HCT116 (cell line): ENCODE data around the gene SHTN1. TPM values are rescaled to one million over a fixed set of nuclear protein-coding genes. Genes with fewer than 3 reads are reported as not detected.
A peak's percentile ranks its signal among the peaks of the same experiment; 100 is the strongest.

ENCODE experiments used
- ATAC-seq: fragments of 200-7000 bp; cut with Tn5 transposase; 2 replicates; pipeline ENCODE4 v1.9.1; 2020; ENCODE audit warnings: mild to moderate bottlenecking, moderate library complexity
- BruUV-seq: library from RNA; stranded (reverse); fragments of 400-500 nt; replicated peaks from 2 replicates; lab custom pipeline; 2021; lab: Mats Ljungman, UMichigan
- CTCF ChIA-PET: fragments of 300-600 bp; sonication (Branson Sonifier 250); formaldehyde crosslinking; loops from one replicate; lab custom pipeline; 2021; ENCODE audit warnings: antibody characterized with exemption; lab: Charles Lee
- POLR2A ChIA-PET: fragments of 300-600, 350-600 bp; sonication (Branson Sonifier 250); formaldehyde crosslinking; loops from one replicate; lab custom pipeline; 2021; ENCODE audit warnings: antibody characterized with exemption; lab: Charles Lee
- RAD21 ChIA-PET, 2 experiments: fragments of 300-600 bp; sonication (Branson Sonifier 250); formaldehyde crosslinking; loops; one replicate each; lab custom pipeline; 2023; ENCODE audit warnings: low total read pairs in 2 of 2; ENCODE audit not compliant: uncharacterized antibody in 2 of 2, unreplicated experiment in 2 of 2, low non-redundant PET in 1 of 2; lab: Charles Lee
- DNase-seq: peaks from one replicate; pipeline ENCODE4 v3.0.0-alpha.2; 2010; ENCODE audit warnings: low read depth, low spot score
- H2AFZ ChIP-seq: fragments of 200-600 bp; shearing (Covaris generic), sonication (generic); 2 replicates; pipeline ENCODE4 v1.6.1; 2017; ENCODE audit warnings: low read depth, mixed run types, mixed read lengths, antibody characterized with exemption, low read length; ENCODE audit not compliant: poor library complexity, severe bottlenecking
- H3K27ac ChIP-seq: 2 replicates; pipeline ENCODE4 v1.5.1; 2012; ENCODE audit warnings: low read depth, low read length
- H3K27me3 ChIP-seq: fragments of 200-600 bp; sonication (generic); 2 replicates; pipeline ENCODE4 v1.6.1; 2016; ENCODE audit warnings: mixed run types, low read length, mixed read lengths; ENCODE audit not compliant: insufficient read depth
- H3K36me3 ChIP-seq, 2 experiments: fragments of 200-500 bp in 1 of 2; fragments of 200-600 bp in 1 of 2; sonication (Bioruptor generic) in 1 of 2; sonication (generic) in 1 of 2; 2 replicates each; pipeline versions ENCODE4 v1.5.1 to v1.6.1; 2014 to 2016; ENCODE audit warnings: low read length in 2 of 2, inconsistent platforms in 1 of 2, mixed read lengths in 1 of 2, mixed run types in 1 of 2; ENCODE audit not compliant: insufficient read depth in 2 of 2, control insufficient read depth in 1 of 2
- H3K4me1 ChIP-seq, 2 experiments: fragments of 200-600 bp in 1 of 2; sonication (generic) in 1 of 2; 2 replicates each; pipeline versions ENCODE4 v1.5.1 to v1.6.1; 2012 to 2017; ENCODE audit warnings: low read length in 2 of 2, inconsistent platforms in 1 of 2, mild to moderate bottlenecking in 1 of 2, mixed read lengths in 1 of 2, mixed run types in 1 of 2, moderate library complexity in 1 of 2; ENCODE audit not compliant: insufficient read depth in 2 of 2, control insufficient read depth in 1 of 2
- H3K4me2 ChIP-seq: fragments of 200-600 bp; sonication (generic); 2 replicates; pipeline ENCODE4 v1.6.1; 2017; ENCODE audit warnings: mixed run types, low read length, mixed read lengths
- H3K4me3 ChIP-seq, 2 experiments: fragments of 200-600 bp in 1 of 2; sonication (generic) in 1 of 2; replicated peaks in 1 of 2; 2 replicates each; pipeline ENCODE4 v1.5.1; 2011 to 2016; ENCODE audit warnings: low read length in 2 of 2, control low read depth in 1 of 2, low read depth in 1 of 2, mild to moderate bottlenecking in 1 of 2, mixed read lengths in 1 of 2, mixed run types in 1 of 2
- H3K79me2 ChIP-seq: fragments of 200-600 bp; sonication (generic); 2 replicates; pipeline ENCODE4 v1.6.1; 2017; ENCODE audit warnings: mild to moderate bottlenecking, mixed run types, low read length, moderate library complexity, mixed read lengths; ENCODE audit not compliant: insufficient read depth
- H3K9ac ChIP-seq: fragments of 200-600 bp; sonication (generic); 2 replicates; pipeline ENCODE4 v1.6.1; 2016; ENCODE audit warnings: low read length, mixed read lengths
- H3K9me2 ChIP-seq: fragments of 200-600 bp; sonication (generic), shearing (Covaris generic); 2 replicates; pipeline ENCODE4 v1.6.1; 2017; ENCODE audit warnings: mixed run types, mild to moderate bottlenecking, moderate library complexity; ENCODE audit not compliant: insufficient read depth
- H3K9me3 ChIP-seq, 2 experiments: fragments of 200-500 bp in 1 of 2; fragments of 200-600 bp in 1 of 2; sonication (Bioruptor generic) in 1 of 2; sonication (generic) in 1 of 2; 2 replicates each; pipeline ENCODE4 v1.6.1; 2014 to 2017; ENCODE audit warnings: low read length in 2 of 2, mixed read lengths in 2 of 2, inconsistent platforms in 1 of 2, low read depth in 1 of 2, mild to moderate bottlenecking in 1 of 2, mixed run types in 1 of 2, moderate library complexity in 1 of 2; ENCODE audit not compliant: control insufficient read depth in 1 of 2, insufficient read depth in 1 of 2
- H4K20me1 ChIP-seq: fragments of 200-600 bp; sonication (generic), shearing (Covaris generic); 2 replicates; pipeline ENCODE4 v1.6.1; 2017; ENCODE audit warnings: mixed run types, mild to moderate bottlenecking, moderate library complexity; ENCODE audit not compliant: insufficient read depth
- CBX3 ChIP-seq: IDR thresholded peaks from 2 replicates; pipeline ENCODE4 v1.6.1; 2012; ENCODE audit warnings: low read depth
- ELF1 ChIP-seq: IDR thresholded peaks from 2 replicates; pipeline ENCODE4 v1.6.1; 2012; ENCODE audit warnings: low read depth, borderline replicate concordance
- RAD21 ChIP-seq: IDR thresholded peaks from 2 replicates; pipeline ENCODE4 v1.6.1; 2012; ENCODE audit warnings: low read depth, mild to moderate bottlenecking
- intact Hi-C: fragments of 100-400 bp; cut with micrococcal nuclease; formaldehyde crosslinking; loops from 2 replicates; pipeline ENCODE4 v1.10.0; 2022
- total RNA-seq: library from RNA; stranded (reverse); gene quantifications from one replicate; pipeline ENCODE4 v1.2.1, GENCODE V29; 2021; ENCODE audit not compliant: unreplicated experiment
- TF ChIP-seq, protein P1 (sequence below): IDR thresholded peaks from 2 replicates; pipeline ENCODE4 v1.6.1; 2012; ENCODE audit warnings: low read depth

The SHTN1 gene
- total RNA-seq, 1 experiment from 2014 or later: 64.0 TPM

DNA sequence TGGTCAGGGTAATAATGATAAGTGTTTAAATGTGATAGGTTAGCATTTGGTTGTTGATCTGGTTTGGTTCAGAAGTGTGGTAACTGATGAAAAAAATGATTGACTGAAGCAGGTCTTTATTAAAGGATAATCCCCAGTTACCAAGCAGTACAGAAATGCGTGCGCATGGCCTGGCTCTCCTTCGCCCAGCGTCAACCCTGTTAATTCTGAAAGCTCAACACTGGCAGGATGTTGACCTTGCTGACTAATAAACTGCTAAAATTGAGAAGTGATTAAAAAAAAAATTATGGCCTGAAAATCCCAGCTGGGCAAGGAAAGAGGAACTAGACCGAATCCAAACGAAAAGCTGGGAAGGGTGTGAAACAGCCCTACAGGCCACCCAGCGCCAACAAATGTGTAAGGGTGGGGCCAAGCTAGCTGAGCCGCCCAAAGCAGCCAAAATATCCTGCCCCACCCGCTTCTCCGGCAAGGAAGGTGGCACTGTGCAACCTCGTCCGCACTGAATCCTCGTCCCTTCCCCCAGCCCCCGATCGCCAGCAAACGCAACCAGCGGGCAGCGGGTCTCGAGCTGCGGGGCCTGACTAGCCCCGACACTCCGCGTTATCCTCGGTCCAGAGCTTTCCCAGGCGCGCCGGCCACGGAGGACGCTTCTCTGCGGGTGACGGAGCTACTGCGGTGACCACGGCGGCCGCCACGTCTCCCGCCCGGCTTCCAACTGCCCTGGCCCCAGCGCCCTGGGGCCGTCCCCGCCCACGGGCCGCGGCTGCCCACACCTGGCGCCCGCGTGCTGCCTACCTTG is 561 bp downstream of the SHTN1 start (continued):
- TF ChIP-seq, protein P1, sequence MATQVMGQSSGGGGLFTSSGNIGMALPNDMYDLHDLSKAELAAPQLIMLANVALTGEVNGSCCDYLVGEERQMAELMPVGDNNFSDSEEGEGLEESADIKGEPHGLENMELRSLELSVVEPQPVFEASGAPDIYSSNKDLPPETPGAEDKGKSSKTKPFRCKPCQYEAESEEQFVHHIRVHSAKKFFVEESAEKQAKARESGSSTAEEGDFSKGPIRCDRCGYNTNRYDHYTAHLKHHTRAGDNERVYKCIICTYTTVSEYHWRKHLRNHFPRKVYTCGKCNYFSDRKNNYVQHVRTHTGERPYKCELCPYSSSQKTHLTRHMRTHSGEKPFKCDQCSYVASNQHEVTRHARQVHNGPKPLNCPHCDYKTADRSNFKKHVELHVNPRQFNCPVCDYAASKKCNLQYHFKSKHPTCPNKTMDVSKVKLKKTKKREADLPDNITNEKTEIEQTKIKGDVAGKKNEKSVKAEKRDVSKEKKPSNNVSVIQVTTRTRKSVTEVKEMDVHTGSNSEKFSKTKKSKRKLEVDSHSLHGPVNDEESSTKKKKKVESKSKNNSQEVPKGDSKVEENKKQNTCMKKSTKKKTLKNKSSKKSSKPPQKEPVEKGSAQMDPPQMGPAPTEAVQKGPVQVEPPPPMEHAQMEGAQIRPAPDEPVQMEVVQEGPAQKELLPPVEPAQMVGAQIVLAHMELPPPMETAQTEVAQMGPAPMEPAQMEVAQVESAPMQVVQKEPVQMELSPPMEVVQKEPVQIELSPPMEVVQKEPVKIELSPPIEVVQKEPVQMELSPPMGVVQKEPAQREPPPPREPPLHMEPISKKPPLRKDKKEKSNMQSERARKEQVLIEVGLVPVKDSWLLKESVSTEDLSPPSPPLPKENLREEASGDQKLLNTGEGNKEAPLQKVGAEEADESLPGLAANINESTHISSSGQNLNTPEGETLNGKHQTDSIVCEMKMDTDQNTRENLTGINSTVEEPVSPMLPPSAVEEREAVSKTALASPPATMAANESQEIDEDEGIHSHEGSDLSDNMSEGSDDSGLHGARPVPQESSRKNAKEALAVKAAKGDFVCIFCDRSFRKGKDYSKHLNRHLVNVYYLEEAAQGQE: no peak

GRCh38 chr10:117003336-117003735 is 1.7 kb downstream of the SHTN1 start:
- H3K27ac ChIP-seq: no peak overlapping the region
- peaks cover 25 to 36% of the 10 kb centered on the region in 2 experiments for H3K4me1 ChIP-seq
- no TSS peak for BruUV-seq
- ATAC-seq: no peak
- peaks cover 61% of the 10 kb centered on the region for H3K79me2 ChIP-seq
- intact Hi-C loops: no loop called here
- ChIA-PET CTCF (no interaction called here), RAD21 (no interaction called here), POLR2A (no interaction called here)
- H3K4me3 ChIP-seq: no peak overlapping the region
- peaks cover 0 to 9% of the 10 kb centered on the region in 2 experiments; a peak in 1 of 4 replicates for H3K36me3 ChIP-seq
- H3K9ac ChIP-seq: no peak overlapping the region
- H3K4me2 ChIP-seq: peak overlapping the region; percentile 45
- TF ChIP-seq ELF1 (no peak), RAD21 (no peak), CBX3 (no peak)
- no peaks in the 10 kb centered on the region for H3K9me2 ChIP-seq
- H3K9me3 ChIP-seq: no peaks in the 10 kb centered on the region
- no peaks in the 10 kb centered on the region for H4K20me1 ChIP-seq
- DNase-seq: no peak
- H3K27me3 ChIP-seq: no peaks in the 10 kb centered on the region
- H2AFZ ChIP-seq: no peak overlapping the region
